ENCODE results near the gene DIPK1C.

DNA sequence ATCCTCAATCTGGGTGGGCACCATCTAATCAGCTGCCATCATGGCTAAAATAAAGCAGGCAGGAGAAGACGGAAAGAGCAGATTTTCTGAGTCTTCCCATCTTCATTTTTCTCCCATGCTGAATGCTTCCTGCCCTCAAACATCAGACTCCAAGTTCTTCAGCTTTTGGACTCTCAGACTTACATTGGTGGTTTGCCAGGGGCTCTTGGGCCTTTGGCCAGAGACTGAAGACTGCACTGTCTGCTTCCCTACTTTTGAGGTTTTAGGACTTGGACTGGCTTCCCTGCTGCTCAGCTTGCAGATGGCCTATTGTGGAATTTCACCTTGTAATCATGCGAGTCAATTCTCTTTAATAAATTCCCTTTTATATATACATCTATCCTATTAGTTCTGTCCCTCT is 36.6 kb downstream of the DIPK1C start:
- TF ChIP-seq CTCF (conservative IDR thresholded peaks at IDR 0.05 in 1 of 2, IDR thresholded peaks at IDR 0.05 in 1 of 2; ENCODE audit: low read depth in 1 of 2, low read length in 2 of 2) (no peak), EZH2 (IDR thresholded peaks at IDR 0.05; ENCODE audit: low read length, missing control alignments) (no peak)

Data from fibroblast of lung (primary cell).